Prostate gland (tissue), 2 donors: Measurements from ENCODE around the gene OR2Z1. TPM values are rescaled to one million over a fixed set of nuclear protein-coding genes. Genes with fewer than 3 reads are reported as not detected.

ENCODE experiments used
- DNase-seq: peaks from one replicate; pipeline ENCODE4 v3.0.0-alpha.2; 2019; ENCODE audit warnings: low spot score
- H3K27ac ChIP-seq, 2 donors: fragments of 200-600 bp; sonication (generic); 2 replicates each; pipeline ENCODE4 v1.5.1; 2017 to 2019
- H3K27me3 ChIP-seq: fragments of 200-600 bp; sonication (generic); replicated peaks from 2 replicates; pipeline ENCODE4 v1.5.1; 2019; ENCODE audit not compliant: insufficient read depth
- H3K36me3 ChIP-seq, 2 donors: fragments of 200-600 bp; sonication (generic); 1 replicate in 1 of 2; 2 replicates in 1 of 2; pipeline versions ENCODE4 v1.5.1 to v1.8.1; 2017 to 2019
- H3K4me1 ChIP-seq: fragments of 200-600 bp; sonication (generic); replicated peaks from 2 replicates; pipeline ENCODE4 v1.5.1; 2019
- H3K4me3 ChIP-seq, 2 donors: fragments of 200-600 bp; sonication (generic); 2 replicates each; pipeline ENCODE4 v1.5.1; 2017 to 2019
- H3K9me3 ChIP-seq: fragments of 200-600 bp; sonication (generic); 2 replicates; pipeline ENCODE4 v1.5.1; 2017
- POLR2A ChIP-seq: fragments of 450-650 bp; IDR thresholded peaks from one replicate; pipeline ENCODE4 v1.6.1; 2016; ENCODE audit warnings: antibody characterized with exemption, mild to moderate bottlenecking
- POLR2AphosphoS5 ChIP-seq: sonication (generic); formaldehyde crosslinking; IDR thresholded peaks from one replicate; pipeline ENCODE4 v1.6.1; 2017; ENCODE audit warnings: antibody characterized with exemption
- WGBS: methylation state at CpG from one replicate; pipeline ENCODE4 v1.1.5; 2018; 5-methylcytosine and 5-hydroxymethylcytosine counted together
- intact Hi-C: fragments of 100-400 bp; cut with DNase I; formaldehyde crosslinking; loops from one replicate; pipeline ENCODE4 v1.14.2; 2022
- total RNA-seq, 2 donors: library from RNA; depleted of rRNA; stranded (reverse); fragments of >200 nt; gene quantifications; one replicate each; pipeline ENCODE4 v1.1.0, GENCODE V29; 2016
- TF ChIP-seq, protein P1 (sequence below), 4 experiments: fragments of 200-600 bp in 2 of 4; fragments of 450-650 bp in 2 of 4; sonication (generic) in 2 of 4; IDR thresholded peaks; 1 replicate in 3 of 4; 2 replicates in 1 of 4; pipeline ENCODE4 v1.5.1; 2016 to 2019; ENCODE audit warnings: antibody characterized with exemption in 4 of 4, mild to moderate bottlenecking in 2 of 4, moderate library complexity in 2 of 4

Gene OR2Z1
- total RNA-seq, 2 donors from 2014 or later = not detected

GRCh38 chr19:8695911-8696310 is 25.5 kb upstream of the OR2Z1 start:
- peaks cover 5% of the 10 kb centered on the region for H3K27me3 ChIP-seq
- no peaks in the 10 kb centered on the region for H3K9me3 ChIP-seq
- no peaks in the 10 kb centered on the region for H3K36me3 ChIP-seq
- no peaks in the 10 kb centered on the region for H3K4me1 ChIP-seq
- intact Hi-C loops = no loop called here
- DNase-seq = no peak
- H3K27ac ChIP-seq = no peak overlapping the region
- TF ChIP-seq POLR2AphosphoS5 (no peak), POLR2A (no peak)
- TF ChIP-seq, protein P1, sequence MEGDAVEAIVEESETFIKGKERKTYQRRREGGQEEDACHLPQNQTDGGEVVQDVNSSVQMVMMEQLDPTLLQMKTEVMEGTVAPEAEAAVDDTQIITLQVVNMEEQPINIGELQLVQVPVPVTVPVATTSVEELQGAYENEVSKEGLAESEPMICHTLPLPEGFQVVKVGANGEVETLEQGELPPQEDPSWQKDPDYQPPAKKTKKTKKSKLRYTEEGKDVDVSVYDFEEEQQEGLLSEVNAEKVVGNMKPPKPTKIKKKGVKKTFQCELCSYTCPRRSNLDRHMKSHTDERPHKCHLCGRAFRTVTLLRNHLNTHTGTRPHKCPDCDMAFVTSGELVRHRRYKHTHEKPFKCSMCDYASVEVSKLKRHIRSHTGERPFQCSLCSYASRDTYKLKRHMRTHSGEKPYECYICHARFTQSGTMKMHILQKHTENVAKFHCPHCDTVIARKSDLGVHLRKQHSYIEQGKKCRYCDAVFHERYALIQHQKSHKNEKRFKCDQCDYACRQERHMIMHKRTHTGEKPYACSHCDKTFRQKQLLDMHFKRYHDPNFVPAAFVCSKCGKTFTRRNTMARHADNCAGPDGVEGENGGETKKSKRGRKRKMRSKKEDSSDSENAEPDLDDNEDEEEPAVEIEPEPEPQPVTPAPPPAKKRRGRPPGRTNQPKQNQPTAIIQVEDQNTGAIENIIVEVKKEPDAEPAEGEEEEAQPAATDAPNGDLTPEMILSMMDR (IDR thresholded peaks at IDR 0.05) = no peak
- 79% methylated on average over 6 of the region's 6 CpGs for WGBS
- H3K4me3 ChIP-seq = no peak overlapping the region

GRCh38 chr19:8696993-8697392 is 24.4 kb upstream of the OR2Z1 start:
- WGBS = 78% methylated on average over 1 of the region's 1 CpG
- no peak overlapping the region for H3K27ac ChIP-seq
- peaks cover 8% of the 10 kb centered on the region for H3K27me3 ChIP-seq
- intact Hi-C loops = no loop called here
- H3K4me1 ChIP-seq = no peaks in the 10 kb centered on the region
- no peak overlapping the region for H3K4me3 ChIP-seq
- no peaks in the 10 kb centered on the region for H3K36me3 ChIP-seq
- no peak for TF ChIP-seq POLR2AphosphoS5
- no peak for TF ChIP-seq POLR2A
- TF ChIP-seq, protein P1 (IDR thresholded peaks at IDR 0.05) = no peak
- no peaks in the 10 kb centered on the region for H3K9me3 ChIP-seq
- DNase-seq = no peak

DNA sequence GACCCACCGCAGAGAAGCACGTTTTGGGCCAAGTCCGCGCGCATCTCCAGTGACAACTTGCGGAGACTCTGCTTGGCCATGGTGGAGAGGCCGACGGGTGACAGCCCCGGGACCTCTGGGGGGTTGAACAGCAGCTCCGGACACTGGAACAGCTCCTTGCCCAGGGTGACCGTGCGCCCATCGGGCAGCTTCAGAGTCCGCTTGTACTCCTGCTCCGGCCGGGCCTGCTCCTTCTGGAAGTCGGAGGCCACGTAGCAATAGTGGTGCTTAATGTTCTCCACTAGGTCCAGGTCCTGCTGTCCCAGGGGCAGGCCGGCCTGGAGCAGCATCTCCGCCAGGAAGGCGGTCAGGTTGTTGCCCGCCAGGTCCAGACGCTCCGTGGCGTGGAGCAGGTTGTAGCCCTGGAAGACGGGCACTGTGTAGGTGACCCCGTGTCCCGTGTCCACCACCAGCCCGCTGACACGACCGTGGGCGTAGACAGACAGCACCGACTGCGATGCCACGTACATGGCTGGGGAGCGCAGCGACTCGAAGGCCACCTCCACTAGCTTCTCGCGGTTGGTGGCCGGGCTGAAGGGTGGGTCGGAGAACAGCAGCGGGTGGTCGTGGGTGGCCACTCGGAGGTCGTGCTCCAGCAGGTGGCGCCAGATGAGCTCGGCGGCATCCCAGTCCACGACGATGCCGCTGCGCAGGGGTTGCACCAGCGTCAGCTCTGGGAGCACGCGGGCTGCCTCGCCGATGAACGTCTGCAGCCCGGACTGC is 23.6 kb upstream of the OR2Z1 start:
- intact Hi-C loops = no loop called here
- Histone ChIP-seq H3K27ac (no peak overlapping the region), H3K4me3 (no peak overlapping the region), H3K27me3 (peaks cover 8% of the 10 kb centered on the region), H3K9me3 (no peaks in the 10 kb centered on the region), H3K4me1 (no peaks in the 10 kb centered on the region), H3K36me3 (no peaks in the 10 kb centered on the region)
- no peak for DNase-seq
- WGBS = 65% methylated on average over 59 of the region's 60 CpGs
- TF ChIP-seq POLR2AphosphoS5 (no peak), POLR2A (no peak)
- TF ChIP-seq, protein P1 (IDR thresholded peaks at IDR 0.05) = no peak

- WGBS = 64% methylated on average over 21 of the region's 23 CpGs
- intact Hi-C loops = no loop called here
- TF ChIP-seq, protein P1 (IDR thresholded peaks at IDR 0.05) = no peak
- TF ChIP-seq POLR2AphosphoS5 = no peak
- no peak for TF ChIP-seq POLR2A
- peaks cover 8% of the 10 kb centered on the region for H3K27me3 ChIP-seq
- no peak for DNase-seq
- no peaks in the 10 kb centered on the region for H3K4me1 ChIP-seq
- H3K4me3 ChIP-seq = no peak within 1 kb of the TSS
- no peaks in the 10 kb centered on the region for H3K36me3 ChIP-seq
- no peak within 1 kb of the TSS for H3K27ac ChIP-seq
- H3K9me3 ChIP-seq = no peaks in the 10 kb centered on the region
Observed at GRCh38 chr19:8698433-8699063, 22.9 kb upstream of the OR2Z1 start, which contains the start of gene ACTL9. ACTL9 (minus strand) TSS chr19:8698795; CDS start chr19:8698701, 94 bp downstream.

DNA sequence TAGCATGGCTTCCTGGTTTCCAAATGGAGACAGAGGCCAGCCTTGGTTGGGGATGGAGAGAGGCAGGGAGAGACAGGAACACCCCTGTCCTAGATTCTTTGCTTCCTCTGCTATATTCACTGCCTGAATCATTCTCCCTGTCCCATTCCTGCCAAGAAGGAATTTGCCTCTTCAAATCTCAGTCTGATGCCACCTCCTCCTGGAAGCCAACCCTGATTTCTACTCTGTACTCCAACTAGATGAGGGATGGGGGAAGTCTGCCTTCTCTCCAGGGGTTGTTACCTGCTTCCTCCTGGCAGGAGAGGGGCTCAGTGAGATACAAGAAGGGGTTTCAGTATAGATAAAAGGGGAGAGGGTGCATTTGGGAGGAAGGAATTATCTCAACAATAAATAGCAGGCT is 21.5 kb upstream of the OR2Z1 start:
- no peaks in the 10 kb centered on the region for H3K9me3 ChIP-seq

More for the DNA sequence above, 21.5 kb upstream of the OR2Z1 start:
- no peak for DNase-seq
- intact Hi-C loops = no loop called here
- no peak overlapping the region for H3K27ac ChIP-seq
- H3K4me3 ChIP-seq = no peak overlapping the region
- no peak for TF ChIP-seq POLR2AphosphoS5
- H3K4me1 ChIP-seq = no peaks in the 10 kb centered on the region
- no peaks in the 10 kb centered on the region for H3K36me3 ChIP-seq
- H3K27me3 ChIP-seq = peaks cover 8% of the 10 kb centered on the region
